Right lobe of liver (tissue), 6 donors: Measurements from ENCODE around the gene GZMA. TPM values are rescaled to one million over a fixed set of nuclear protein-coding genes. Genes with fewer than 3 reads are reported as not detected.

Experiments used
- ATAC-seq, 4 donors: fragments of 200-7000 bp; cut with Tn5 transposase; one replicate each; pipeline ENCODE4 v1.9.1; 2020; ENCODE audit warnings: mild to moderate bottlenecking in 4 of 4, moderate library complexity in 4 of 4
- DNase-seq, 3 donors: peaks; one replicate each; pipeline ENCODE4 v3.0.0-alpha.2; 2020
- H3K27ac ChIP-seq, 3 donors: fragments of 200-600 bp; one replicate each; pipeline ENCODE4 v1.8.0; 2022
- H3K27me3 ChIP-seq, 2 donors: fragments of 200-600 bp; one replicate each; pipeline ENCODE4 v1.8.0; 2022
- H3K36me3 ChIP-seq, 4 donors: fragments of 200-600 bp; sonication (generic) in 1 of 4; one replicate each; pipeline versions ENCODE4 v1.5.1 to v1.8.0; 2017 to 2022; ENCODE audit warnings: control low read depth in 1 of 4
- H3K4me1 ChIP-seq, 4 donors: fragments of 200-600 bp; sonication (generic) in 1 of 4; one replicate each; pipeline versions ENCODE4 v1.5.1 to v1.8.0; 2017 to 2022; ENCODE audit warnings: control low read depth in 1 of 4
- H3K4me3 ChIP-seq, 3 donors: fragments of 200-600 bp; one replicate each; pipeline ENCODE4 v1.8.0; 2022
- H3K9me3 ChIP-seq, 4 donors: fragments of 200-600 bp; sonication (generic) in 1 of 4; one replicate each; pipeline versions ENCODE4 v1.5.1 to v1.8.0; 2017 to 2022; ENCODE audit warnings: control low read depth in 1 of 4
- POLR2A ChIP-seq: fragments of 450-650 bp; IDR thresholded peaks from one replicate; pipeline ENCODE4 v1.6.1; 2017; ENCODE audit warnings: antibody characterized with exemption, mild to moderate bottlenecking
- WGBS: methylation state at CpG from one replicate; pipeline ENCODE4 v1.1.6; 2018; ENCODE audit warnings: low coverage, low lambda C conversion rate; ENCODE audit not compliant: insufficient coverage; ENCODE audit errors: missing lambda C conversion rate; 5-methylcytosine and 5-hydroxymethylcytosine counted together
- intact Hi-C, 2 donors: fragments of 100-400 bp; cut with DNase I; formaldehyde crosslinking; loops; one replicate each; pipeline versions ENCODE4 v1.11.2 to v1.14.1; 2022
- total RNA-seq, 6 experiments: library from RNA; depleted of rRNA in 2 of 6; stranded (reverse); fragments of >200 nt in 2 of 6; fragmentation: NEBNext Ultra II Directional in 3 of 6; extraction: Animal tissue kit (Norgen Biotek cat#: 25700) in 3 of 6; gene quantifications; one replicate each; pipeline versions ENCODE4 v1.1.0 to v1.2.4, GENCODE V29; 2016 to 2023
- TF ChIP-seq, protein P1 (sequence below), 4 donors: fragments of 200-600 bp in 3 of 4; fragments of 450-650 bp in 1 of 4; IDR thresholded peaks; one replicate each; pipeline versions ENCODE4 v1.5.1 to v1.8.0; 2016 to 2022; ENCODE audit warnings: antibody characterized with exemption in 4 of 4, mild to moderate bottlenecking in 2 of 4
- donor health status: DM: no; HTN: yes; CAD: no.
- donor health status: DM: no; HTN: no; CAD: no.
- donor health status: DM: no; HTN: no; CAD: no.
- donor health status: DM: no; HTN: yes; CAD: no.
- donor health status: DM: no; HTN: yes; CAD: no.

GZMA gene
- total RNA-seq, 6 experiments from 2014 or later, result 0.53 to 2.9 (median 1.8) TPM

- Histone ChIP-seq H3K9me3 (no peaks in the 10 kb centered on the region), H3K27ac (no peak overlapping the region), H3K27me3 (no peaks in the 10 kb centered on the region), H3K4me3 (no peak overlapping the region), H3K36me3 (no peaks in the 10 kb centered on the region), H3K4me1 (no peaks in the 10 kb centered on the region)
- TF ChIP-seq, protein P1, sequence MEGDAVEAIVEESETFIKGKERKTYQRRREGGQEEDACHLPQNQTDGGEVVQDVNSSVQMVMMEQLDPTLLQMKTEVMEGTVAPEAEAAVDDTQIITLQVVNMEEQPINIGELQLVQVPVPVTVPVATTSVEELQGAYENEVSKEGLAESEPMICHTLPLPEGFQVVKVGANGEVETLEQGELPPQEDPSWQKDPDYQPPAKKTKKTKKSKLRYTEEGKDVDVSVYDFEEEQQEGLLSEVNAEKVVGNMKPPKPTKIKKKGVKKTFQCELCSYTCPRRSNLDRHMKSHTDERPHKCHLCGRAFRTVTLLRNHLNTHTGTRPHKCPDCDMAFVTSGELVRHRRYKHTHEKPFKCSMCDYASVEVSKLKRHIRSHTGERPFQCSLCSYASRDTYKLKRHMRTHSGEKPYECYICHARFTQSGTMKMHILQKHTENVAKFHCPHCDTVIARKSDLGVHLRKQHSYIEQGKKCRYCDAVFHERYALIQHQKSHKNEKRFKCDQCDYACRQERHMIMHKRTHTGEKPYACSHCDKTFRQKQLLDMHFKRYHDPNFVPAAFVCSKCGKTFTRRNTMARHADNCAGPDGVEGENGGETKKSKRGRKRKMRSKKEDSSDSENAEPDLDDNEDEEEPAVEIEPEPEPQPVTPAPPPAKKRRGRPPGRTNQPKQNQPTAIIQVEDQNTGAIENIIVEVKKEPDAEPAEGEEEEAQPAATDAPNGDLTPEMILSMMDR (IDR thresholded peaks at IDR 0.05), result no peak
- TF ChIP-seq POLR2A, result no peak
- ATAC-seq, result no peak
- no peak for DNase-seq
- intact Hi-C loops, result no loop called here
- 61% methylated on average over 3 of the region's 3 CpGs for WGBS
Measured at GRCh38 chr5:55108661-55109060, 6.2 kb downstream of the GZMA start.

- H3K27me3 ChIP-seq, result no peaks in the 10 kb centered on the region
- 71% methylated on average over 2 of the region's 2 CpGs for WGBS
- H3K4me3 ChIP-seq, result no peak overlapping the region
- no peaks in the 10 kb centered on the region for H3K9me3 ChIP-seq
- ATAC-seq (no peak), DNase-seq (no peak)
- no peaks in the 10 kb centered on the region for H3K36me3 ChIP-seq
- intact Hi-C loops, result no loop called here
- H3K27ac ChIP-seq, result no peak overlapping the region
- TF ChIP-seq, protein P1 (IDR thresholded peaks at IDR 0.05), result no peak
- no peak for TF ChIP-seq POLR2A
- H3K4me1 ChIP-seq, result no peaks in the 10 kb centered on the region
Measured at GRCh38 chr5:55110217-55110616, 7.8 kb downstream of the GZMA start.

GRCh38 chr5:55113327-55113726 is 10.9 kb downstream of the GZMA start:
- Histone ChIP-seq H3K4me3 (no peak overlapping the region), H3K9me3 (no peaks in the 10 kb centered on the region), H3K4me1 (no peaks in the 10 kb centered on the region), H3K27ac (no peak overlapping the region), H3K36me3 (no peaks in the 10 kb centered on the region), H3K27me3 (no peaks in the 10 kb centered on the region)
- ATAC-seq (no peak), DNase-seq (no peak)
- intact Hi-C loops, result no loop called here
- TF ChIP-seq POLR2A, result no peak
- TF ChIP-seq, protein P1 (IDR thresholded peaks at IDR 0.05), result no peak

GRCh38 chr5:55114061-55114460 is 11.6 kb downstream of the GZMA start:
- Histone ChIP-seq H3K27me3 (no peaks in the 10 kb centered on the region), H3K36me3 (no peaks in the 10 kb centered on the region), H3K27ac (no peak overlapping the region), H3K9me3 (no peaks in the 10 kb centered on the region), H3K4me3 (no peak overlapping the region), H3K4me1 (no peaks in the 10 kb centered on the region)
- no CpG with 5 or more reads among the region's 3 CpGs for WGBS
- ATAC-seq (peak in 1 of 4 donors; percentile 10), DNase-seq (no peak)
- intact Hi-C loops, result no loop called here
- TF ChIP-seq, protein P1 (IDR thresholded peaks at IDR 0.05), result no peak
- TF ChIP-seq POLR2A, result no peak

GRCh38 chr5:55123365-55123764 is 20.9 kb downstream of the GZMA start:
- H3K36me3 ChIP-seq, result no peaks in the 10 kb centered on the region
- H3K9me3 ChIP-seq, result no peaks in the 10 kb centered on the region
- intact Hi-C loops, result no loop called here
- no peak for ATAC-seq
- TF ChIP-seq, protein P1 (IDR thresholded peaks at IDR 0.05), result no peak
- 66% methylated on average over 3 of the region's 3 CpGs for WGBS
- no peak for DNase-seq
- no peaks in the 10 kb centered on the region for H3K4me1 ChIP-seq
- H3K4me3 ChIP-seq, result no peak overlapping the region
- H3K27me3 ChIP-seq, result peaks cover 0 to 4% of the 10 kb centered on the region in 2 donors
- H3K27ac ChIP-seq, result no peak overlapping the region
